Left colon (tissue), 2 donors: ENCODE data around the gene NXPE1. TPM values are rescaled to one million over a fixed set of nuclear protein-coding genes. Genes with fewer than 3 reads are reported as not detected.

Experiments used
- ATAC-seq: fragments of 200-7000 bp; cut with Tn5 transposase; one replicate; pipeline ENCODE4 v1.9.1; 2020; ENCODE audit warnings: mild to moderate bottlenecking, moderate library complexity
- DNase-seq, 2 donors: peaks; one replicate each; pipeline ENCODE4 v3.0.0-alpha.2; 2020
- intact Hi-C, 2 donors: fragments of 100-400 bp; cut with DNase I in 1 of 2; cut with micrococcal nuclease in 1 of 2; formaldehyde crosslinking; loops; one replicate each; pipeline versions ENCODE4 v1.11.2 to v1.14.0; 2022; cut with DNase I, micrococcal nuclease
- total RNA-seq, 2 donors: library from RNA; stranded (reverse); fragmentation: NEBNext Ultra II Directional; extraction: Animal tissue kit (Norgen Biotek cat#: 25700); gene quantifications; one replicate each; pipeline ENCODE4 v1.2.1, GENCODE V29; 2021
- donor health status: DM: no; HTN: no; CAD: no.
- donor health status: DM: yes; HTN: yes; CAD: no.

The NXPE1 gene
- total RNA-seq, 2 donors from 2014 or later: 202 to 225 TPM

DNA sequence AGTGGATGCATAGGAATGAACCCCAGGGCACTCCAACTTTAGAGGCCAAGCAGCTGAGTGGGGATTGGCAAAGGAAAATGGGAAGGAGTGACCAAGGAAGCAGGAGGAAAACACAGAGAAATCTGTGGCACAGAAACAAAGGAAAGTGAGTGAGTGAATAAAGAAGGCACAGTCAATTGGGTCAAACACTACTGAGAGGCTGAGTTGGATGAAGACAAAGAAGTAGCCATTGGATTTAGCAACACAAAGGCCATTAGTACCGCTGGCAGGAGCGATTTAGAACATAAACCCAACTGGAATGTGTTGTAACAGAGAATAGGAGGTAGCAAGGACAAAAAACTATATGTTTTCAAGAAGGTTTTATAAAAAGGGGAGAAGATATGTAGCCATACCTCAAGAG, 6.6 kb upstream of the NXPE1 start:
- ATAC-seq (no peak), DNase-seq (no peak)
- intact Hi-C loops: no loop called here

DNA sequence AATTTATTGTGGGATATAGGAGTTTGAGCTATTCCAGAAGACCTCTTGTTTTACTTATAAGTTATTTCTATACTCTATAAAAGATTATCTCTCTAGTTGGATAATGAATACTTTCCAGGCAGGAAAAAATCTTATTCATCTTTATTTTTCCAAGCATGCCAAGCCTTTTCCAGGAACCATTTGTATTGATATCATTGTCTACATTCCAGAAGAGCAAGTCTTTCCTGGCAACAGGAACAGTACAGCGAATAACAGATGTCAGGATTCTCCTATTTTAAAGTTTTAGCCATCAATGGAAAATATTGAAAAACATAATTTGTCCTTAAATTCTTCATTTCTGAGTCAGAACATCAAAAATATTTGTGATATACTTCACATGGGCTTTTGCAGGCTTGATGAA, 5.2 kb upstream of the NXPE1 start:
- intact Hi-C loops: no loop called here
- no peak for ATAC-seq
- no peak for DNase-seq

DNA sequence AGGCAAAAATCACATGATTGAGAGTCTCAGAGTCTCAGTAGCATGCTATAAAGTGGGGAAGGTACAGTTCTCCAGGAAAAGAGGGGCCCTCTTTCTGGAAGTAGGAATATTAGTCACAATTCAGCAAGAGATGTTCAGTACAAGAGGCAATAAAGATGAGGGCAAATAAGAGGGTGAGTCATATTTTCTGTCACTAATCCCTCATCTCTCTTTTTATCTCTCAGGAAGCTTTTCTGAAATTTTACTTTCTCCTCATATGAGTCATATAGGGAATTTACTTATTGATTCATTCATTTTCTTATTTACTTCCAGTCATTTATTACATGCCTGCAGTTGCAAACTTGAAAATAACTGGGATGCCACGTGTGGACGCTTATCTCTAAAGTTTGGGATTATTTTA, 3.4 kb upstream of the NXPE1 start:
- intact Hi-C loops: no loop called here
- ATAC-seq (no peak), DNase-seq (no peak)

DNA sequence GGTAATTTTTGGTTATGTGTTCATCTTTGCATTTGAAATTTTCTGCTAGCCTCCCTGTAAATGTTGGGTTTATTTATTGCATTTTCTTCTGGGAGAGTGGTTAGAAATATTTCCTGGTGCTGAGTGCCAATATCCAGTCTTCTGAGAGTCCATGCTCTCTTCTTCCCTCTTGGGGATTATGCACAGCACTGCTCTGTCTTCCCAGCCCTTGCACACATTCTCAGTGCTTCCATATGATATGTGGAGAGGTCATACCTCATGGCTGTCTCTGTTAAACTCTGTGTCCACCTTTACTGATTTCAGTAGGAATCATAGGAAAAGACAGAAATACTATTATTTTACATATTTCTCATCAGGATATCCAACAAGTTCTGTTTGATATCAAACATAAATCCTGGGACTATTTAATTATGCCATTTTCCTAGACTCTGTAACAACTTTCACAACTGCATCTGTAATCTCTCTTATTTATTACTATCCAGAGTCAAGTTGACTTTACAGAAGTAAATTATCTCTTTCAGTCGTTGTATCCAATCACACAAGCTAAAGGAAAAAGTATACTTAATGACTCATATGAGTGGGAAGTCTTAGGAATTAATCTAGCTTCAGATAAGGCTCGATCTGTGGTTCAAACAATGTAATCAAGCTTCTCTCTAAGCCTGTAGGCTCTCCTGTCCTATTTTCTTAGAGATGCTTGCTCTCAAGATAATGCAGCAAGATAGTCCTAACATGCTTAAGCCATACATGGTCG, 2.7 kb upstream of the NXPE1 start:
- intact Hi-C loops: no loop called here
- peak; percentile 41 for ATAC-seq
- no peak for DNase-seq

DNA sequence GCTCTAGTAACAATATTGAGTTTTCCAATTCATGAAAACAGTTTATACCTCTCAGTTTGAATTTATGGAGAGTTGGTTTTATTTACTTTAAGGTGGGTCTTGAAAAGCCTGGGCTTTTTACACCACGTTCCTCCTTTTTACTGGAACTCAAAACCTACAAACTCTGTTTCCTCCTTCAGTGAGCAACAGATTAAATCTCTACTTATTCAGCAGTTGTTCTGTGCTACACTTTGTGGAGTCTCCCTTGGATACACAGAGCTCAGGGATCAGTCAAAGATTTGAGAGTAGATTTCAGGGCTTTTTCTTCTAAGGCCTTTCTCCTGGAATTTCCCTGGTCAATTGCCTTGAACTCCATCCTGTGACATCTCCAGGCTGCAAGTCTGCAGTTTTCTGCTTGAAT, 3.5 kb downstream of the NXPE1 start:
- no peak for DNase-seq
- peak; percentile 50 for ATAC-seq
- intact Hi-C loops: no loop called here

DNA sequence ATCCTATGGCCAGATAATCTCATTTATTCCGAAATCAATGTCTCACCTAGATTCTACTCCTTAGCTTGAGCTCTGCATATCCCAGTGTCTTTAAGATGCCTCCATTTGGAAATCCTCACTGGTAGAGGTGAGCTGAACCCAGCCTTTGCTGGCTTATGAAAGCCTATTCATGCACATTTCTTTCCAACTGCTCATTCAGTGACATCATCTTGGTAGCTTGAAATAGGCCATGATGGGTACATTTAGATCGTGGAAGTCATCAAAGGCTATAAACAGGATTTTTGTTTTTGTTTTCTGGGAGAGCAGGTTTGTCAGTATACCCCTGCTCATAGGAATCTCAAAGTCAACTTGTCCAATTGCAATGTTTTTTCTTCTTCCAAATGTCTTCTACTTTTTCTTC, 6.0 kb downstream of the NXPE1 start:
- ATAC-seq (no peak), DNase-seq (no peak)
- intact Hi-C loops: no loop called here

DNA sequence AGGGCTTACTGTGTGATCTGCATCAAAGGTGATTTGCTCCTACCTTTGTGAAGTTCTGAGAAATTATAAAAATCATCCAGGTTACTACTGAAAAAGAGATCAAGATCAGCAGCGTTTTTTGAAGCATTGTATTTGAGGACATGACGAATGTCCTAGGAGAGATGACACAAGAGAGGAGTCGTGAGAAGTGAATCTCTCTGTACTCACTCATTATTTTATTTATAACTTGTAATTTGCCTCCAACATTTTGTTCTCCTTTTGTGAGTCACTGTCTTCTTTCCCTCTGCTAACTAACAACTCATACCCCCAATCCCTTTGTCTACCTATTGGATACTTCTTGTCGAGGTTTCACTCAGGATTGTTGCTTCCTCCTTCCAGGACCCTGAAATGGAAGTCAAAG, 8.6 kb downstream of the NXPE1 start:
- intact Hi-C loops: no loop called here
- ATAC-seq (no peak), DNase-seq (no peak)

DNA sequence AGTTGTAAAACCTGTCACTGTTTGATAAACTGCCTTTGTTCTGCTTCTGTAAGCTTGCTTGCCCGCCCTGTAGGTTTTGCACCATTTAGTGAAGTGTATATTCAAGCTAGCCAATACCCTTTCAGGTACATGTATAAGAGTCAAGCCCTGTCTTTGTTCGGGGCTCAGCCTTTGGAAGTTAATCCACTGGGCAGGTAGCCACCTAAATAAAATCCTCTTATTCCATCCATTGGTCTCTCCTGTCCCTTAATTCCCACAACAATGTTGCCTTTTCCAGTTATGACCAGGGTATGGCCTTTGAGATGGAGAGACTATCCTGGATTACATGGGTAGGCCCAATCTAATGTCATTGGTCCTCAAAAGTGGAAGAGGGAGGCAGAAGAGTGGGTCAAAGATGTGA, 34.0 kb downstream of the NXPE1 start:
- DNase-seq (no peak), ATAC-seq (peak; percentile 18)
- intact Hi-C loops: no loop called here

DNA sequence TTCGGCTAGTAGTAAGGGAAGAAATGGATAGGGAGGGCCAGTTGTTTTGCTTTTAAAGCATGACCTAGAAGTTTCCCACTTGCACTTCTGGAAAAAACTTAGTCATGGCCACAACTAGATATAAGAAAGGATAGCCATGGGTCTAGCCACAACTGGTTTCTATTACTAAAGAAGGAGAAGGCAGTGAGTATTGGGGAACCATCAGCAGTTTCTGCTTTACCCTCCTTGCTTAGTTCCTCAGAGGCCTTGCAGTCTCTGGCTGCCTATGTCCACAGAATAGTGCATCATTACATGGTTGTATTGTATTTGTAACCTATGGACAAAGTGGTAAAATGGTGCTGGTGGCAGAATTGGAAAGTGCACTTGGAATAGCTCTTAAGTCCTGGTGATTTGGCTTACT, 35.6 kb downstream of the NXPE1 start:
- intact Hi-C loops: no loop called here
- ATAC-seq (no peak), DNase-seq (no peak)

DNA sequence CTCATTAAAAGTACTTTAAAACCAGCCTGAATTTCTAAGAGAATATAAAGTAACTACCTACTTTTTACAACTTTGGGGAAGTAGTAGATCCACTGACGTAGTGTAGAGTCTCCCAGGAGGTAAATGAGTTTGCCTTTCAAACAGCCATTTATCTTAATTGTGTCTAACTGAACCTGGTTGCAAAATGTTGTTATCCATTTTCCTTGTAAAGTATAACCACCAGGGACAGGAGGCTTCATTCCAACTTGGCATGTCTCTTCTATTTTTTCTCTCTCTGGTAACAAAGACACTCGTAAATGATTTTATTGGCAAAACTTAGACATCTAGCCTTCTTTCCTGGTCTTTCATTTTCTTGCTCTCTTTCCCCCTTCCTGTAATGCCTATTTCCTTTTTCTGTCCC, 36.9 kb downstream of the NXPE1 start:
- intact Hi-C loops: no loop called here

DNA sequence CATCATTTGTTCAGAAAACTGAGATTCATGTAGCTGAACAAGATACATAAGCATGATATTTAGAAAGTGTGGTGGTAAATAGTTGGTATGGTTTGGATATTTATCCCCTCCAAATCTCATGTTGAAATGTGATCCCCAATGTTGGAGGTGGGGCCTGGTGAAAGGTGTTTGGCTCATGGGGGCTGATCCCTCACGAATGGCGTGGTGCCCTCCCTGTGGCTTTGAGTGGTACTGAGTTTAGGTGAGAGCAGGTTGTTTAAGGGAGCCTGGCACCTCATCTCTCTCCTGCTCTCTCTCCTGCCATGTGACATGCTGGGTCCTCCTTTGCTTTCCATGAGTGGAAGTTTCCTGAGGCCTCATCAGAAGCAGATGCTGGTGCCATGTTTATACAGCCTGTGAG, 48.1 kb downstream of the NXPE1 start:
- intact Hi-C loops: no loop called here
- ATAC-seq (no peak), DNase-seq (no peak)

More for the DNA sequence above, 36.9 kb downstream of the NXPE1 start:
- peak; percentile 71 for ATAC-seq
- no peak for DNase-seq

DNA sequence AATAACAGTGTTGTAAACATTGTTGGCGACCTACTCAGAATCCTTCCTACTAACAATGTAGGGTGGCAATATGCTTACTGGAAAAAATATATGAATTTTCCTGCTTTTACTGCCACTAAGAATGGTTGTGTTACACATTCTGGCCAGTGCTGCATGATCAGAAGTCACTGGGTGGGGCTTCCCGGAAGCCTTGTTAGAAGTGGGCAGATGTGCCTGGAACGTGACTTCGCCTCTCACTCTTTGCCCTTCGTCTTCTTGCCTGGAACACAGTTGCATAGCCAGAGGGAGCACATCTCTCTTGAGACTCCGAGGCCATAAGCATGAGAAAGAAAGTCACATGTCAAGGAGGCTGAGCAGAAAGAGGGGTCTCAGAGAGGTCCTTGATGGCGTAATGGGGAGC, 48.6 kb downstream of the NXPE1 start:
- intact Hi-C loops: no loop called here
- no peak for DNase-seq
- ATAC-seq: peak; percentile 23

DNA sequence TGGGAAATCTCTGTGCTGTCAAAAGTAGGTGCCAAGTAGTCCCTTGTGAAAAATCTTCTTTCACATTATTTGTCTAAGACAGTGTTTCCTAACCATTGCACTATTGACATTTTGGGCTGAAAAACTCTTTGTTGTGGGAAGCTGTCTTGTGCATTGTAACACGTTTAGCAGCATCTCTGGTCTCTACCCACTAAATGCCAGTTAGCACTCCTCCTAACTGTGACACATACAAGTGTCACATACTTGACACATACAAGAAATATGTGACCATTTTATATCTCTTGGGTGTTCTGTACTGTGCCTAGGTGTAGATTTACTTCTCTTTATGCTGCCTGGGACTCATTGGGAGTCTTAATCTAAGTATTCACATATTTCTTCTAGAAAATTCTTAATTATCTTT, 57.8 kb downstream of the NXPE1 start:
- intact Hi-C loops: no loop called here
- DNase-seq (no peak), ATAC-seq (no peak)

DNA sequence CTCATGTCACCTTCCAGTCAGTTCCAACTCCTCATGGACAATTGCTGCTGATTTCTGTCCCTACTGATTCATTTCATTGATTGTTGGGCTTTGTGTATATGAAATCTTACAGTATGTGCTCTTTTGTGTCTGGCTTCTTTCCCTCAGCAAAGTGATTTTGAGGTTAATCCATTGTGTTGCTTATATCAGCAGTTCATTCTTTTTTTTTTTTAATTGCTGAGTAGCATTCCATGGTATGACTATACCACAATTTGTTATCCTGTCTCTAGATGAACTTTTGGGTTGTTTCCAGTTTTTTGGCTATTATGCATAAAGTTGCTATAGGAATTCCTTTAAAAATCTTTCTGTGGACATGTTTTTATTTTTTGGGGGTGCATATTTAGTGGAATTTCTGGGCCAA, 59.9 kb downstream of the NXPE1 start:
- DNase-seq (no peak), ATAC-seq (no peak)
- intact Hi-C loops: no loop called here

DNA sequence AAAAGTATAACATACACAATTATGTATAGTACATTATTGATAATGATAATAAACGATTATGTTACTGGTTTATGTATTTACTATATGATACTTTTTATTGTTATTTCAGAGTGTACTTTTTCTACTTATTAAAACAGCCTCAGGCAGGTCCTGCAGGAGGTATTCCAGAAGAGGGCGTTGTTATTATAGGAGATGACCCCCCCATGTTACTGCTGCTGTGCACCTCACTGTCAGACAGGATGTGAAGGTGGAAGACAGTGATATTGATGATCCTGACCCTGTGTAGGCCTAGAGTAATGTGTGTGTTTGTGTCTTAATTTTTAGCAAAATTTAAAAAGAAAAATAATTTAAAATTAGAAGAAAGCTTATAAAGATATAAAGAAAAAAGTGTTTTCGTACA, 62.8 kb downstream of the NXPE1 start:
- intact Hi-C loops: no loop called here
- ATAC-seq: peak; percentile 40

DNA sequence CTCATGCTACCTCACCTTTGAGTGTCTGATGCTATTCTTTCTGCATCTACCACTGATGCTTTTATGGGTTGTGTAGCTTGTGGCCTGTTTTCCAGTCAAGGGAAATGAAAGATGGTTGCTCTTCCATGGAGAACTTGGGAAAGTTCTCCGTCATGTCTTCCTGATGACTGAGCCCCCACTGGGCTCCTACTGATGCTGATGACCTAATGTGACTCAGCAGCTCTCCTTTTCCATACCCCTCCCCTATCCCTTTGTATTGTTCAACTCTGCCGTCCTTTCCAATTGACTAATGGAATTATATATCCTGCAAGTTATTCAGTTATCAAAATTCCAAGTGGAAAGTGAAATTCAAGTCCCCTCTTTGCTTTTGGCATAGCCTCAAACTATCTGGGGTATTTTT, 75.8 kb downstream of the NXPE1 start:
- ATAC-seq: no peak
- intact Hi-C loops: no loop called here
- DNase-seq: no peak

More for the DNA sequence above, 62.8 kb downstream of the NXPE1 start:
- DNase-seq: no peak

DNA sequence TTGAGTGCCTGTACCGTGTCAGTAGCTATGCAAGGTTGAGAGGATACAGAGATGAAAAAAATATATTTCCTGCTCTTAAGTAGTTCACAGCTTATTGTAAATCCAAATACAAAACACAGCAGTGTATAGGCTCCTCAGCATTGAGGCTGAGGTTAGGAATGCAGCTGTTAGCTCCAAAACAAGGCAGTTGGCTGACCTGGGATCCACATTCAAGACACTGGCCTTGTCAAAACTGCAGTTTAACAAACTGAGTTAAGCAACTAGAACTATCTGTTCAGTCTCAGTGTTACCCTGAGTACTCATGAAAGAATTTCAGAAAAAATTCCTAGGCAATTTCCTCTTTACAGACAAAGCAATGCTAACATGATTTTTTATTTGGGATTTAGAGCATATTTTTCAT, 77.6 kb downstream of the NXPE1 start:
- DNase-seq: no peak
- intact Hi-C loops: no loop called here
- ATAC-seq: no peak

DNA sequence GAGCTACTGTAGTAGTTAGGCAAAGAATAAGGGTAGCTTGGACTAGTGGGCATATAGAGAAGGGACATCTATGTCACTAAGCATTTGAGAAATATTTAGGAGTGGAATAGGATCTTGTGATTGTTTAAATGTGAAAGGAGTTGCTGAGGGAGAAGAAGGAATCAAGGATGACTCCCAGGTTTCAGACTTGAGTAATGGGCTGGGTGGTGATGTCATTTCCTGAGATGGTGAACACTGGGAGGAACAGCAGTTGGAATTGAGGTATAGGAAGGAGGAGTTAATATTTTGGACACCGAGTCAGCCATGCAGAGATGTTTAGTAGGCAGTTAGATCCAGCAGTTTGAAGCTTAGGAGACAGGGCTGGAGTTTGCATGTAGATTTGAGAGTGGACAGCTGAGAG, 80.3 kb downstream of the NXPE1 start:
- intact Hi-C loops: no loop called here
- DNase-seq (no peak), ATAC-seq (no peak)

DNA sequence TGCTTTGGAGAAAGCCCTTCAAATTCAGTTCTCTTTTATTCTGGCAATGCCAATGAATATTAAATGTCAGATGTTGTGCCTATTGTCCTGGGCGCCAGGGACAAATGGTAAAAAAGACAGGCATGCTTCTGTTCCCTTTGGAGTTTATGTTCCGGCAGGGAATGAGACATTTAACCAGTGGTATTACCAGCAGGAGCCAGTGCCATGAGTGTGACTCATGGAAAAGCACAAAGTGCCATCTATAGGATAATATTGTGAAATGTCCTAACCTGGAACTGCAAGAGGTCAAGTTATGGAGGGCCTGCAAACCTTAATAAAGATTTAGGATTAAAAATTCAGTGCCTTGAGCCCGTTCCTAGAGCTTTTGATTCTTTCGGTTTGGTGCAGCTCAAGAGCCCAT, 80.9 kb downstream of the NXPE1 start:
- intact Hi-C loops: no loop called here
- DNase-seq (no peak), ATAC-seq (no peak)

DNA sequence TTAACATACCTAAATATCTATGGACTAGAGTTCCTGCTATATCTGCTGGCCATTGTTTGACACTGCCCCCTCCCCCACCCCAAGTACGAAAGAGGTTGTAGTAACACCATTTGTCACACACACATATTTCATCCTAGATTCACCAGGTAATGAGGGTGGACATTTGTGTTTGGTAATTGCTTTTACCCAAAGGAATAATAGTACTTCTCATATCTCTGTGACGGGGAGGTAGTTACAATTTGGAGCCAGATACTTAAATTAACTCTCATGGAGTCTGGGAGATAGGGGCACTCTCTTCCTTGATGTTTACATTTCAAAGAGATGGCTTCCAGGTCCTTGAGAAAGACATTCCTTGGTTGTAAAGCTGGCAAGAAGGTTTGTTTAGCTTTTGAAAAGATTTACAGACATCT, 81.7 kb downstream of the NXPE1 start:
- intact Hi-C loops: no loop called here
- no peak for DNase-seq
- ATAC-seq: no peak

DNA sequence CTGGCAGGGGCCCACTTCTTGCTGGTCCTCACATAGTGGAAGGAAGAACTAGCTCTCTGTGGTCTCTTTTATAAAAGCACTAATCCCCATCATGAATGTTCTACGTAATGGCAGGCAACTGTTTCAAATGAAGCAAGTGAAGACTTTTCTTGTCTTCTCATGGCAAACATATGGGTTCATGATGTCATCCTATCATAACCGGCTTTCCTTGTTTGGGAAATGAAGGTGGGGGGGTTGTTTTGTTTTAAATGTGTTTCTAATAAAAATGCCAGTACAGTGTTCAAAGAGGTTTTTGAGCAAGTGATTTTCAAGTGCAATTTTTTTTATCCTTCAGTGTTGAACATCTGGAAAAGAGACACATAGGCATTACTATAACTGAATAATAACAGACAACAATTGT, 87.0 kb downstream of the NXPE1 start:
- intact Hi-C loops: no loop called here
- ATAC-seq: no peak
- no peak for DNase-seq
